Muscle layer of colon (tissue), 2 donors: ENCODE measurements around the gene ZNF567.

Source experiments
- H3K27ac ChIP-seq: one replicate; pipeline ENCODE4 v1.7.0; 2013; ENCODE audit warnings: low read depth, mild to moderate bottlenecking, low read length, moderate library complexity
- H3K27me3 ChIP-seq, 2 donors: one replicate each; pipeline ENCODE4 v1.7.0; 2013; ENCODE audit warnings: low read length in 2 of 2, mild to moderate bottlenecking in 2 of 2; ENCODE audit not compliant: insufficient read depth in 2 of 2, control insufficient read depth in 1 of 2
- H3K36me3 ChIP-seq: one replicate; pipeline ENCODE4 v1.7.0; 2013; ENCODE audit warnings: mild to moderate bottlenecking, low read length; ENCODE audit not compliant: insufficient read depth
- H3K4me1 ChIP-seq: one replicate; pipeline ENCODE4 v1.7.0; 2013; ENCODE audit warnings: mild to moderate bottlenecking, low read length; ENCODE audit not compliant: insufficient read depth
- H3K4me3 ChIP-seq, 2 donors: one replicate each; pipeline ENCODE4 v1.7.0; 2013; ENCODE audit warnings: low read length in 2 of 2, low read depth in 1 of 2, mild to moderate bottlenecking in 1 of 2, moderate library complexity in 1 of 2
- H3K9ac ChIP-seq: one replicate; pipeline ENCODE4 v1.7.0; 2013; ENCODE audit warnings: low read length
- H3K9me3 ChIP-seq: one replicate; pipeline ENCODE4 v1.7.0; 2013; ENCODE audit warnings: mild to moderate bottlenecking, low read length
- donor health status: abdominal sarcoma.
- donor health status: Adenocarcinoma of cecum.

The ZNF567 gene

DNA sequence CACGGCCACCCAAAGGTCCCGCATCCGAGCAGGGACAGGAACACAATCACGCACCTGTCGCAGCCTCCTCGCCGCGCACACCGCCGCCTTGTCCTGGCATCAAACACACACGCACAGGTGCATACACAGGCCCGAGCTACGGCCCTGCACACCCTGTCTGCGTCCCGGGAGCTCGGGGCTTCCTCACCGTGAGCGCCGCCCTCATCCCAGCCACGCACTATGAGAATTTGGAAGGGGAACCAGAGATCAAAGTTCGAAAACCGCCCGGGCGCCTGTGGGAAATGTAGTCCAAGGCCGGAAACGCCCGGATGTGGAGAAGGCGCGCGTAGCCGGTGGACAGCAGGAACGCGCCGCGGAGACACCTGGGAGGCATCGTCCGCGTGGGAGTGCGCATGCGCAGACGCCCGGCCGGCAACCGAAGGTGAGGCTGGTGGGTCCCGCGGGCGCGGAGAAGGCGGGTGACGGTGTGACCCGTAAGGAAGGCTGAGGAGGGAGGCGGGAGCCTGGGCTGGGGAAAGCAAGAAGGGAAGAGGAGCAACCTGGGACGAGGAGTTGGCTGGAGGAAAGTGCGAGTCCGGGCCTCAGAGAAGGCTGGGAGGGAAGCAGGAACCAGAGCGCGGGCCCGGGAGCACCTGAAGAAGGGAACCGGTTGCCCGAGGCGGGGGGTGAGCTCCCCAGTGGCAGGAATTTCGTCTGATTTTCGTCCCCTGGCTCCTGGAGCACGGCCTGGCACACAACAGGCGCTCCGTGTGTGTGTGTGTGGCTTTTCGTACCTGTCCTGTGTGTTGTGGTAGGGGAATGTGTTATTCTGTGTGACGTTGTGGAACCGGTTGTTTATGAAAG lies at the start of gene ZNF567:
TSS of gene ZNF567 (plus strand) at position 399 of the 843 bp plus-strand sequence. CDS start 7,256 bp downstream, outside the sequence.
- H3K27me3 ChIP-seq: no peaks in the 10 kb centered on the region
- H3K27ac ChIP-seq: peak within 1 kb of the TSS; percentile 61
- H3K36me3 ChIP-seq: peaks cover 30% of the 10 kb centered on the region
- peaks cover 16% of the 10 kb centered on the region for H3K4me1 ChIP-seq
- no peaks in the 10 kb centered on the region for H3K9me3 ChIP-seq
- peak within 1 kb of the TSS; percentile 75 for H3K9ac ChIP-seq
- H3K4me3 ChIP-seq: peak within 1 kb of the TSS; percentile 82 to 97

DNA sequence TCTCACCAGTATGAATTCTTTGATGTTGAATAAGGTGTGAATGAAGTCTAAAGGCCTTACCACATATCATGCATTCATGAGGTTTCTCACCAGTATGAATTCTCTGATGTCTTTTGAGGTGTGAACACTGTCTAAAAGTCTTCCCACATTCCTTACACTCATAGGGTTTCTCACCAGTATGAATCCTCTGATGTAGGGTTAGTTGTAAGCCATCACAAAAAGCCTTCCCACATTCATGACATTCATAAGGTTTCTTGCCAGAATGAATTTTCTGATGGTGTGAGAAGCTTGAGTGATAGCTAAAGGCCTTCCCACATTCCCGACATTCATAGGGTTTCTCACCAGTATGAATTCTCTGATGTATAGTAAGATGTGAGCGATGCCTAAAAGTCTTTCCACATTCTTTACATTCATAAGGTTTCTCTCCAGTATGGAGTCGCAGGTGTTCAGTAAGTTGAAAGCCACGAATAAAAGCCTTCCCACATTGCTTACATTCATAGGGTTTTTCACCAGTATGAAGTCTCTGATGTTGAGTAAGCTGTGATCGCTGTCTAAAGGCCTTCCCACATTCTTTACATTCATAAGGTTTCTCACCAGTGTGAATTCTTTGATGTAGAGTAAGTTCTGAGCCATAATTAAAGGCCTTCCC lies 48.4 kb upstream of the ZNF567 start:
- Histone ChIP-seq H3K4me3 (peak overlapping the region; percentile 7 to 11), H3K27ac (no peak overlapping the region), H3K4me1 (no peaks in the 10 kb centered on the region), H3K36me3 (peaks cover 23% of the 10 kb centered on the region), H3K27me3 (no peaks in the 10 kb centered on the region), H3K9ac (no peak overlapping the region), H3K9me3 (peaks cover 62% of the 10 kb centered on the region)

DNA sequence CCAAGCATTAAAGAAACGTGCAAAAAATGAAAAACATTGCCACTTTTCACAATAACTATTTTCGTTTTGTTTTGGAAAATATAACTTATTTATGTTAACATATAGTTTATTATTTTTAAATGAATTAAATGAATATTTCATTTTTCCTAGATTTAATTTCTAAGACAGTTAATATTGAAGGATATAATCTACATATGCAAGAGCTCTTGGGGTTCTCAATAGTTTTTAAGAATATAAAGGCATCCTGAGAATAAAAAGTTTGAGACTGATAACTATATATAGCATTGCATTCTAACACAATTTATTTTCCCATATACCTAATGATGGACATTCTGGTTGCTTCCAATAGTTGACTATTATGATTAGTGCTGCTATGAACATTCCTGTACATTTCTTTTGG lies 40.7 kb upstream of the ZNF567 start:
- H3K4me3 ChIP-seq: no peak overlapping the region
- H3K27ac ChIP-seq: no peak overlapping the region
- H3K4me1 ChIP-seq: no peaks in the 10 kb centered on the region
- H3K27me3 ChIP-seq: no peaks in the 10 kb centered on the region
- peaks cover 49% of the 10 kb centered on the region for H3K9me3 ChIP-seq
- H3K36me3 ChIP-seq: peaks cover 27% of the 10 kb centered on the region
- H3K9ac ChIP-seq: no peak overlapping the region

DNA sequence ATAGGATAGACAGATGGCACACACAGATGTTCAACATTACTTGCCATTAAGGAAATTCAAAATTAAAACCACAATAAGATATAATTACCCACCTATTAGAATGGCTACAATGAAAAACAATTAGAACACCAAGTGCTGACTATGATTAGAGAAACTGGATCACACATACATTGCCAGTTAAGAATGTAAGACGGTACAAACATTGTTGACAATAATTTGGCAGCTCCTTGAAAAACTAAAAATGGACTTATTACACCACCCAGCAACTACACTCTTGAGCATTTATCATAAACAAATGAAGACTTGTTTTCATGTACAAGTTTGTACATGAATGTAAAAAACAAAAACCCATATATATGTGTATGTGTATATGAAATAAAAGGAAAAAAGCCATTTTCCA lies 34.5 kb upstream of the ZNF567 start:
- Histone ChIP-seq H3K27me3 (no peaks in the 10 kb centered on the region), H3K27ac (no peak overlapping the region), H3K9me3 (peaks cover 20% of the 10 kb centered on the region), H3K36me3 (peaks cover 46% of the 10 kb centered on the region), H3K4me1 (no peaks in the 10 kb centered on the region), H3K4me3 (no peak overlapping the region), H3K9ac (no peak overlapping the region)

DNA sequence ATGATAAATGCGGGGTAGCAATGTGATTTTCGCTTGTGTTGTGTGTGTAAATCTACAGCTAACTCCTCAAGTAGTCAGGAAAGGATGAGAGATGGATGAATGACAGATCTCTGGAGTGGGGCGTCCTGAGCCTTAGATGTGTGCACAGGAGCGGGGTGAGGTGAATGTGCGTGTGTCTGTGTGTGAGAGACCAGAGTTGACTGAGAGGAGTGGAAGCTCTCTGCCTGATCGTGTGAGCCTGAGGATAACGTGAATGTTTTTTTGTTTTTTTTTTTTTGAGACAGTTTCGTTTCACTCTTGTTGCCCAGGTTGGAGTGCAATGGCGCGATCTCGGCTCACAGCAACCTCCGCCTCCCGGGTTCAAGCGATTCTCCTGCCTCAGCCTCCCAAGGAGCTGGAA lies 21.6 kb upstream of the ZNF567 start:
- no peak overlapping the region for H3K27ac ChIP-seq

DNA sequence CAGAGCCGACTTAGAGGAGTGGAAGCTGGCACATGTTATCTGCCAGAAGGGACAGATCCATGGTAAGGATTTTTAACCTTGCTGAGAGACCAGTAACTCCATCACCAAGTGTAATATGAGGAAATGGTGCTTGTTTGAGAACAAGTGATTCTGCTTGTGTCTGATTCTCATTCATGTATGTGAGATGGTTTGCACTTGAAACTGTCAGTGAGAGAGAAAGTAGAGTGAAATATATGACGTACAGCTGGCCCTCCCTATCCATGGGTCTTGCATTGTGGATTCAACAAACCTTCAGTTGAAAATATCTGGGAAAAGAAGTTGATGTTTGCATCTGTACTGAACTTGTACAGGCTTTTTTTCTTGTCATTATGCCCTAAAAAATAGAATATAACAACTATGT lies 18.8 kb upstream of the ZNF567 start:
- peaks cover 6% of the 10 kb centered on the region for H3K9me3 ChIP-seq
- no peak overlapping the region for H3K27ac ChIP-seq
- peaks cover 12% of the 10 kb centered on the region for H3K36me3 ChIP-seq
- no peak overlapping the region for H3K9ac ChIP-seq
- H3K27me3 ChIP-seq: no peaks in the 10 kb centered on the region
- H3K4me1 ChIP-seq: peaks cover 13% of the 10 kb centered on the region
- H3K4me3 ChIP-seq: peak overlapping the region in 1 of 2 donors; percentile 26

More for the DNA sequence above, 21.6 kb upstream of the ZNF567 start:
- Histone ChIP-seq H3K4me1 (peaks cover 13% of the 10 kb centered on the region), H3K9ac (no peak overlapping the region), H3K4me3 (peak overlapping the region; percentile 67 to 99), H3K9me3 (no peaks in the 10 kb centered on the region), H3K27me3 (no peaks in the 10 kb centered on the region), H3K36me3 (peaks cover 12% of the 10 kb centered on the region)

DNA sequence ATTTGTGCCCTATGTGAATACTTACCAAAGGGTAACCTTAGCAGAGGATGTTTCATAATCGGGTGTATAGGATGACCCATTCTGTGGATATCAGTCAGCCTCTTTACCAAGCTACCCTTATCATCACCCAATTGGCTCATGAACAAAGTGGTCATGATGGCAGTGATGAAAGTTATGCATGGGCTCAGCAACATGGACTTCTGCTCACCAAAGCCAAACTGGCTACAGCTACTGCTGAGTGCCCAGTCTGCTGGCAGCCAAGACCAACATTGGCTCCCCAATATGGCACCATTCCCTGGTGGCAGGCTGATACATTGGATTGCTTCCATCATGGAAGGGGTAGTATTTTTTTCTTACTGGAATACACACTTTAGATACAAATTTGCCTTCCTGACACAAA lies 15.0 kb upstream of the ZNF567 start:
- H3K27me3 ChIP-seq: no peaks in the 10 kb centered on the region
- no peak overlapping the region for H3K9ac ChIP-seq
- peaks cover 7% of the 10 kb centered on the region for H3K4me1 ChIP-seq
- peaks cover 9% of the 10 kb centered on the region for H3K9me3 ChIP-seq
- no peak overlapping the region for H3K4me3 ChIP-seq
- no peak overlapping the region for H3K27ac ChIP-seq
- no peaks in the 10 kb centered on the region for H3K36me3 ChIP-seq

DNA sequence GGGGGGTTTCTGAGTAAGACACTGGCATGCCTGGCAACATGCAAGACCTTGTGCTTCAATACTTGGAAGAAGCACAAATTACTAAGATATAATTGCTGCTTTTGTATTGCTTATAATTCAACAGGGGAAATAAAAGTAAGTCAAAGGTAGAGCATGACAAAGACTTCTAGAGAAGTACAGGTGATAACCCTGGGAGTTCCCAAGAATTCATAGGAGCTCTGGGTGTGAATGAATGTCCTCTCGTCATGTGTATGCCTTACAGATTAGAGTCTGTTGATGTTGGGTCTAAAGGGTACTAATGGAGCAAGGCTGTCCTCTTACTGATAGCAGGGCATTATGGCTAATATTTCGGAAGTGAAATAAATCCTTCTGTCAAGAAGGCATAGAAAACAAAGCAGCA lies 13.2 kb upstream of the ZNF567 start:
- Histone ChIP-seq H3K36me3 (no peaks in the 10 kb centered on the region), H3K9me3 (peaks cover 9% of the 10 kb centered on the region)

DNA sequence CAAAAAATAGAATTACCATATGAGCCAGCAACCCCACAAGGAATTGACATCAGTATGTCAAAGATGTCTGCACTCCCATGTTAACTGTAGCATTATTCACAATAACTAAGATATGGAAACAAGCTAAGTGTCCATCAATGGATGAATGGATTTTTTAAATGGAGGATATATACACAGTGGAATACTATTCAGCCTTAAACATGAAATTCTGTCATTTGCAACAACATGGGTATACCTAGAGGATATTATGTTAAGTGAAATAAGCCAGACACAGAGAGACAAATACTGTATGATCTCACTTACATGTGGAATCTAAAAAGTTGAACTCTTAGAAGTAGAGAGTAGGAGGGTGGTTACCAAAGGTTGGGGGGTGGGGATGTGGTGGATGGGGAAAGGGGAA lies 8.0 kb upstream of the ZNF567 start:
- no peak overlapping the region for H3K9ac ChIP-seq
- H3K27me3 ChIP-seq: no peaks in the 10 kb centered on the region
- no peaks in the 10 kb centered on the region for H3K36me3 ChIP-seq
- no peak overlapping the region for H3K27ac ChIP-seq
- no peak overlapping the region for H3K4me3 ChIP-seq
- no peaks in the 10 kb centered on the region for H3K4me1 ChIP-seq
- H3K9me3 ChIP-seq: no peaks in the 10 kb centered on the region

More for the DNA sequence above, 13.2 kb upstream of the ZNF567 start:
- H3K27ac ChIP-seq: no peak overlapping the region
- no peak overlapping the region for H3K4me3 ChIP-seq
- no peak overlapping the region for H3K9ac ChIP-seq
- no peaks in the 10 kb centered on the region for H3K4me1 ChIP-seq
- no peaks in the 10 kb centered on the region for H3K27me3 ChIP-seq

DNA sequence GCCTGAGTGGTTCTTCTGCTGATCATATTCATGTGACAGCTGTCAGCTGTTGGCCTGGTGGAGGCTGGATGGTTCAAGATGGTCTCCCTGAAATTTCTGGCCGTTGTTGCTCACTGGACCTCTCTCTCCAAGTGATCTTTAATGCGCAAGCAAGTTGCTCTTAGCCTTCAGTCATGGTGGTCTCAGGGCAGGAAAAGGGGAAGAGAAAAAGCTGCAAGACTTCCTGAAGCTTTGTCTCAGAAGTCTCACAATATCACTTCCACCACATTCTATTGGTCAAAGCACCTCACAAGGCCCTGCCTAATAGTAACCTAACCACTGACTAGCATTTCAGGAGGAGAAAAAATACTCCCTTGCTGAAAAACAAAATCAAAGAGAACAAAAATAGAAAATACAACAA lies 1.6 kb upstream of the ZNF567 start:
- H3K36me3 ChIP-seq: peaks cover 16% of the 10 kb centered on the region
- no peak overlapping the region for H3K9ac ChIP-seq
- peaks cover 16% of the 10 kb centered on the region for H3K4me1 ChIP-seq
- no peaks in the 10 kb centered on the region for H3K9me3 ChIP-seq
- no peak overlapping the region for H3K27ac ChIP-seq
- H3K4me3 ChIP-seq: no peak overlapping the region
- no peaks in the 10 kb centered on the region for H3K27me3 ChIP-seq

DNA sequence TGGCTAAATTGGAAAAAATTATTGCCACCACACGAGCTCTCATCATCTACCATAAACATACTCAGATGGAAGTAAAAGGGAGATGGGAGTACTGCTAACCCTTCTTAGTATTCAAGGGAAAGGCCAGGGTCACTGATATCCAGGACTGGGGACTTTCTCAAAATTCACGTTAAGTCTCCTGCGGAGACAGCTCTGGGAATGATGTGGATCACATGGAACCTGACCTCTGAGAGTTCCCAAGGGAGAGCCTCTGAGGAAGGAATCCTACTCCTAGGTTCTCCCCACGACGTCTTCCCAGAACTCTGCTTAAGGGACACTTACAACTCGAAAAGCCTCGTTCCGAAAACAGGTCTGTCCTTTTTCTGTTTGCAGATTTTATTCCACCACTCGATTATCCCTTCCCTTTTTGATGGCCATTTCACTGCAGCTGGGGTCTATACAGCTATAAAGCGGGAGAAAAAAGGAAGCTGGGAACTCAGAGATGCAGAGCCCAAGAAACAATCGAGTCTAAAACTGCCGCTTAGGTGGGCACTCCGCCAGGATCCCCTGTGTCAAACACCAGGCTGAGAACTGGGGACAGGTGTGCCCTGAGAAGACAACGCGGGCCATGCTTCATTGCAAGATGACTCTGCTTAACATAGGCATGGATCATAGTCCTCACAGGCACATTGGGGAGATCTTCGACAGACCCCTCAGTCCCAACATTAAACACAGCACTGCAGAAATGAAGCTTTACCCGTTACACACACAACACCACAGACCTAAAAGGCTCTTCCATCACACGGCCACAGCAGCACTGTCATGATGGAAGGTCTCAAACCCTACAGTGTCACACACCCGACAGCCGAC lies 823 bp upstream of the ZNF567 start:
- H3K9me3 ChIP-seq: no peaks in the 10 kb centered on the region
- H3K4me3 ChIP-seq: peak overlapping the region; percentile 82 to 97
- peaks cover 22% of the 10 kb centered on the region for H3K36me3 ChIP-seq
- no peaks in the 10 kb centered on the region for H3K27me3 ChIP-seq
- peak overlapping the region; percentile 61 for H3K27ac ChIP-seq
- peak overlapping the region; percentile 75 for H3K9ac ChIP-seq
- H3K4me1 ChIP-seq: peaks cover 16% of the 10 kb centered on the region
